Gastroesophageal sphincter (tissue), 3 donors: ENCODE measurements around the gene CDKN2D.

ENCODE experiments used
- POLR2A ChIP-seq, 2 donors: fragments of 450-650 bp; IDR thresholded peaks; one replicate each; pipeline ENCODE4 v1.6.1; 2017; ENCODE audit warnings: antibody characterized with exemption in 2 of 2, mild to moderate bottlenecking in 2 of 2, moderate library complexity in 1 of 2
- TF ChIP-seq, protein P1 (sequence below), 4 experiments: fragments of 200-600 bp in 2 of 4; fragments of 450-650 bp in 2 of 4; sonication (generic) in 1 of 4; IDR thresholded peaks; one replicate each; pipeline ENCODE4 v1.5.1; 2017 to 2019; ENCODE audit warnings: antibody characterized with exemption in 4 of 4, mild to moderate bottlenecking in 2 of 4, moderate library complexity in 2 of 4

DNA sequence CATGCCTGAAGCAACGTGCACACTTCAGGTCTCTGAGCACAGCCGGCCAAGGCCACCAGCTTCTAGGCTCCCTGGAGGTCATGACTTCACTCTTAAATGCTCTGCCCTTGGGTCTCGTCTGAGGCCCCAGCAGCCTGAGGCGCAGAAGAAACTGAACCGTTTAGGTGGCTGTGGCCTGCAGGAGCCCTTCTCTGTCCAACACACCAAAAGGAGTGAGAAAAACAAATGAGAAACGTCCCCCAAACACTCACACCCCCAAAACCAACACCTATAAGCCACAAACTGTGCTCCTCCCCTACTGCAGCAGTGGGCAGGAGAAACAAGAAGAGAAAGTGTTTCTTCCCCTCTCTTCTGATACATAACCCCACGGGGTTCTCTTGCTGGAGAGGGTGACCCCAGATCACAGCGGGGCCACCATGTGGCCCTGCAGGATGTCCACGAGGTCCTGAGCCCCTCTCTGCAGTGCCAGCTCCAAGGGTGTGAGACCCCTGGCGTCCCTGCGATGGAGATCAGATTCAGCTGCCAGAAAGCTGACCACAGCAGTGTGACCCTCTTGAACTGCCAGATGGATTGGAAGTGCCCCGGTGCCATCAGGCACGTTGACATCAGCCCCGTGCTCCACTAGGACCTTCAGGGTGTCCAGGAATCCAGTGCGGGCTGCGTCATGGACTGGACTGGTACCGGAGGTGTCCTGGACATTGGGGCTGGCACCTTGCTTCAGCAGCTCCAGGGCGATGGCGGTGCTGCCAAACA lies 1.9 kb downstream of the CDKN2D start:
- no peak for TF ChIP-seq POLR2A (IDR thresholded peaks at IDR 0.05)
- TF ChIP-seq, protein P1, sequence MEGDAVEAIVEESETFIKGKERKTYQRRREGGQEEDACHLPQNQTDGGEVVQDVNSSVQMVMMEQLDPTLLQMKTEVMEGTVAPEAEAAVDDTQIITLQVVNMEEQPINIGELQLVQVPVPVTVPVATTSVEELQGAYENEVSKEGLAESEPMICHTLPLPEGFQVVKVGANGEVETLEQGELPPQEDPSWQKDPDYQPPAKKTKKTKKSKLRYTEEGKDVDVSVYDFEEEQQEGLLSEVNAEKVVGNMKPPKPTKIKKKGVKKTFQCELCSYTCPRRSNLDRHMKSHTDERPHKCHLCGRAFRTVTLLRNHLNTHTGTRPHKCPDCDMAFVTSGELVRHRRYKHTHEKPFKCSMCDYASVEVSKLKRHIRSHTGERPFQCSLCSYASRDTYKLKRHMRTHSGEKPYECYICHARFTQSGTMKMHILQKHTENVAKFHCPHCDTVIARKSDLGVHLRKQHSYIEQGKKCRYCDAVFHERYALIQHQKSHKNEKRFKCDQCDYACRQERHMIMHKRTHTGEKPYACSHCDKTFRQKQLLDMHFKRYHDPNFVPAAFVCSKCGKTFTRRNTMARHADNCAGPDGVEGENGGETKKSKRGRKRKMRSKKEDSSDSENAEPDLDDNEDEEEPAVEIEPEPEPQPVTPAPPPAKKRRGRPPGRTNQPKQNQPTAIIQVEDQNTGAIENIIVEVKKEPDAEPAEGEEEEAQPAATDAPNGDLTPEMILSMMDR (IDR thresholded peaks at IDR 0.05), result no peak
